NCI-H2171 treated with DMSO at 0.1 percent for 48 hours (cell line): ENCODE results near the gene CBY1.
"Not testable (repeated sequence)": the region's sequence is repeated elsewhere in the genome, so short reads cannot be mapped to it uniquely, and the experiment has no call there.

ENCODE experiments used
- DNase-seq: peaks from one replicate; lab custom pipeline; 2025; lab: John Stamatoyannopoulos, UW

CBY1 gene

DNA sequence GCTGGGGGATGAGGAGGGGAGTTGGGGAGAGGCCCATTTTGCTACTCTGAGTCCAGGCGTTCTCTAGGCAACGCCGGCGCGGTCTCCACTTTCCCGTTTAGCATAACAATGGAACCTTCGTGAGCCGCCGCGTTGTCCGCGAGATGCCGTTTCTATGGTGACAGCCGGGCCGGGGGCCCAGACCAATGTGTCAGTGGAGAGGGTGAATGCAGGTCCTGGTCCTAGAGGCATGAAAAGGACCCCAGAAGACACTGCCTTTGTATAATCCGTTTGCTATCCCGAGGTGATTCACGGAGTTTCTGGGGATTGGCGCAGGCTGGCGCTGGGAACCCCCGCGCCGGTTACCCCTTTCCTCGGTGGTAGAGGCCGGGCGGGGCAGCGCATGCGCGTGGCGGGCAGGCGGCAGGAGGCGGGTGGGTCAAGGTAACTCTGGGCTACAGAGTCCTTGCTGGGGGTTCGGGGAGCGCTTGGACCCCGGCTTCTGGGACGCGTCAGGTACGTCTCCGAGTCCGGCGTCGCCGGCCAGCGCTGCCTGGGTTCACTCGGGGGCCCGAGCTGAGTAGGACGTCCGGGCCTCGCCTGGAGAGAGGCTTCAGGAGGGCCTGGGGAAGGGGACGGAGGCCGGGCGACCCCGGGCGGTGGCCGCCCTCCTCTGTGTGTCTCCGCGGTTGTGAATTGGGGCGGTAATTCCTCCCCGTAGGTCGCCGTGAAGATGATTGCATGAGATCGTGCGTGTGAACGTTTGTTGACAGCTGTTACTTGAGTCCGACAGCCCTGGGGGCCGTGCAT, at the start of gene CBY1, which contains the start of gene FAM227A:
Gene CBY1 (plus strand): TSS at position 383 of the 789 bp plus-strand sequence. CDS start 11,417 bp downstream, outside the sequence.
Gene FAM227A (minus strand): TSS at position 137 of the 789 bp plus-strand sequence. CDS start 6,224 bp downstream, outside the sequence.
- DNase-seq = peak; percentile 92

DNA sequence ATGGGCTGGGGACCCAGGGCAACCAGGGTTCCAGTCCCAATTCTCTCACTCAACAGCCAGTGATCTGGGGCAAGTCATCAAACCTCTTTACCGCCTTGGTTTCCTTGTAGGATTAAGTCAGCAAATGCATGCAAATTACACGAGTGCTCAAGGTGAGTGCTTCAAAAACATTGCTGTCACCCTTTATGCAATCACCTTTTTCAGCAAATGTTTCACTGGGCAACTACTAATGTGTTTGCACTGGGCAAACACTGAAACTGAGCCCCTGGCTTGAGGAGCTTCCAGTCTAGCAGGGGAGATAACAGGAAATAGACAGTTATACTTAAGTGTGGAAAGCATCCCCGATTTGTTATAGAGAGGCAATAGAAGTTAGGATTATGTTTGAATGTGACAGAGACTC, 48.8 kb upstream of the CBY1 start:
- DNase-seq = no peak

DNA sequence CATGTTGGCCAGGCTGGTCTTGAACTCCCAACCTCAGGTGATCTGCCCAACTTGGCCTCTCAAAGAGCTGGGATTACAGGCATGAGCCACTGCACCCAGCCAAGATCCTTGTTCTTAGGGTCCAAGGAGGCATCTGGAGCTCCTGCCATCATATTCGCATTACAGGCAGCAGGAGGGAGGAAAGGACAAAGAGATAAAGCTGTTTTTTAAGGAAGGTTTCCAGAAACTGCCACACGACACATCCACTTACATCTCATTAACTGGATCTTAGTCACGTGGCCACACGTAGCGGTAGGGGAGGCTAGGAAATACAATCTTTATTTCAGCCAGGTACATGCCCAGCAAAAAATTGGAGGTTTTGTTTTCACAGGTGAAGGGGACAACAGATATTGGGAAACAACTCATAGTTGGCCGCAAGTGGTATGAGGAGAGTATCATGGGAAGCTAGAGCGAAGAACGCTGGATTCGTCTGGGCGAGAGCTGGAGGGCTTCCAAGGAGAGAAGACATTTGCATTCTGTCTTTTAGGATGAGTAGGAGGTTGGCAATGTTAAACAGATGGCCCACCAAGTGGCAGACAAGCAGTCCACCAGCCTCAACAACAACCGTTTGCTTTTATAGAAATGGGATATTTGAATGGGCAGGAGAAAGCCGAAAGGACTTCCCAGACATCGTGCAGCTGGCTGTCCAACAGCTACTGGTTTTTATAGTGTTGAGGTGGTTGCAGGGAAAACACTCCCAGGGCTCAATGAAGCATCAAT, 47.3 kb upstream of the CBY1 start:
- peak; percentile 81 for DNase-seq

DNA sequence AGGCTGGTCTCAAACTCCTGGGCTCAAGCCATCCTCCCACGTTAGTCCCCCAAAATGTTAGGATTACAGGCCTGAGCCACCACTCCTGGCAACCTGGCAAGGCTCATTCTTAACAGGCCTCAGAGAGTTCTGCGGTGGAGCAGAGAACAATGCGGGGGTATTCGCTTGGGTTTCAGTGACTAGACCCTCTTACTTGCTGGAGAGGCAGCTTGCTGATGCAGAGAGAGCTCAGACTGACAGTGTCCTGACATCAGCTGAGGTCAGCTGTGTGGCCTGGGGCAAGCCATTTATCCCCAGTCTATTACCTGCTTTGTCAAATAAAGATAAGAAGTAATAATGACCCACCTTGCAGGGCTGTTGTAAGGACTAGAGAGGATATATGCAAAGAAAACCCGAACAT, 46.2 kb upstream of the CBY1 start:
- DNase-seq = no peak

DNA sequence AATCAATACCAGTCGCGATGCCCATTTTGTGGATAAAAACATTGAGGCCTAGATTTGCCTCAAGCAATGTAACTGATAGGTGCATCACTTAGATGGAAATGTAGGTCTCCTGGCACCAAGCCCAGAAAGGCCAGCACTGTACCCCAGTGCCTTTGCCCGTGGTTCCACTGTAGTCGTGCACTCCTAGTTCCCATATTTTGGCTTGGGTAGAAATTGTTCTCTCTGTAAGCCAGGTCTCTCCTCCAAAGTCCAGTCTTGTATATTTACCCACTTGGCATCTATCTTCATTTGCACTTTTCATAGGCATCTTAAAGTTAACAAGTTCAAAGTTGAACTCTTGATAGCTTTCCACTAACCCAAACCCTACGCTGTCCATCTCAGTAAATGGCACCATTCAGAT, 44.9 kb upstream of the CBY1 start:
- DNase-seq = no peak

DNA sequence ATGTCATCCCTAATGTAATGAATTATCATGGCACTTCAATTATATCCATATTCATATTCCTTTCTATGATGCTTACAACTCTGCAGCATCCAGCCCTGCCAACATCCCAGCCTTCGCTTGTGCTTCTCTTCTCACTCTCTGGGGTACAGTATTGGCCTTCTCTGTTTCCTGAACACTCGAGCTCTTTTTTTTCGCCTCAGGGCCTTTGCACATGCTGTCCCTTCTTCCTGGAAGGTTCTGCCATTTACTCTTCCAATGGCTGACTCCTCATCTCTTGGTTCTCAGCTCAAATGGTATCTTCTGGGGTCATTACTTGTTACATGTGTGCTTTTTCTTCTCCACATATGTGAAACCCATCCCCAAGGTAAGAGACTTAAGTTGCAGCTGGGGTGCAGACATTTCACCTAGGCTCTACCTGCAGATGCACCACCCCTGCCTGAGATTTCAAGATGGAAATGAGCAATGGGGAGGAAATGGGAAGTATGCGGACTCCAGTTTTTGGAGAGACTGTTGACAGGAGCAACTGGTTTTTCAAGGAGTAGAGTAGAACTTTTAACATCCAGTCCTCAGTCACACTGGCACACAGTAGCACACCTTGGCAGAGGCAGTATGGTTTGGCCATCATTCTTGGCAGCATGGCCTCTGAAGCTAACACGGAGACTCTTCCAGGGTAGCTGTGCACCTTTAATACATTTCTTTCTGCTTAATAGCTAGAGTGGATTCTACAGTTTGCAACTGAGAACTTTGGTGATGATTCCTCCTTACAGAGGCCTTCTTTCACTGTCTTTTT, 44.0 kb upstream of the CBY1 start:
- no peak for DNase-seq

DNA sequence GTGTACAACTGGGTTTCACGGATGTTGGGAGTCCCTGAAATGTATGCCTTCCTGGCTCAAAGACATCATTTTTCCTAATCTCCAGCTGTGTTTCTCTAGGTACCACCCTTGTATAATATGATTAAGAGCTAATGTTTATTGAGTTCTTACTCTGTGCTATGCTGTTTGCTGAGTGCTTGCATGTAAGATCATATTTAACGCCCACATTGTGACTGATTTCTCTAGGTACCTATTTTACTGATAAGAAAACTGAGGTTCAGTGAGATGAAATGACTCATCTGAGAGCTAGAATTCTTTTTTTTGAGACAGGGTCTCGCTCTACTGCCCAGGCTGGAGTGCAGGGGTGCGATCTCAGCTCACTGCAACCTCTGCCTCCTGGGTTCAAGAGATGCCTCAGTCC, 42.9 kb upstream of the CBY1 start:
- no peak for DNase-seq

DNA sequence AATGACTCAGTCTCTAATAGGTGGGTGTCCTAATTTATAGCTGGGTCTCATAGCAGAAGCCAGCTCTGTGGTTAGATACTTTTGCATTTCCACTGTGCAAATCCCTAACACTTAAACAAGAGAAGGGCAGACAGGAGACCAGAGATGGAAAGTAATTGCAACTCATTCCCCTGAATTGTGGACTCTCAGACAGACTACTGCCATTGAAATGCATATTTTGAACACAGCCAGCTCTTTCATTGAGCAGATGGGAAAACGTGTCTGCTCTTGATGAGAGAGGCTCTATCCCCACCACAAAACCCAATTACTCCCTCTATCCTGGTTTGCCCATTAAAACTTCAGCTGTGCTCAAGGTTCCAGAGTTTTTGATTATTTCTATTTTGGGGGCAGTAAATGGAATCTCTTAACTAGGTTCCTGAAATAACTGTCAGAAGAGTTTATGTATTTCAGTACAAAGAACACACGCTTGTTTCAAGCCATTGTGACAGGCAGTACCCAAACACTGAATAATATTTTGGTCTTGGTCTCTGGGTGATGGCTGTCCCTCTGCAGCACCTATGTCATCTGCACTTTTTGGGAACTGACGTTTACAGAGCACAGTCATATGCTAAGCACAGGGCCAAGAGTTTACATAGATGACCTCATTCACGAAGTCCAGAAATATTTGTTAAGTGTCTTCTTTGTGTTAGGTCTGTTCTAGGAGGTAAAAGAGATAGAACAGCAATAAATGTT, 41.9 kb upstream of the CBY1 start:
- DNase-seq = no peak

DNA sequence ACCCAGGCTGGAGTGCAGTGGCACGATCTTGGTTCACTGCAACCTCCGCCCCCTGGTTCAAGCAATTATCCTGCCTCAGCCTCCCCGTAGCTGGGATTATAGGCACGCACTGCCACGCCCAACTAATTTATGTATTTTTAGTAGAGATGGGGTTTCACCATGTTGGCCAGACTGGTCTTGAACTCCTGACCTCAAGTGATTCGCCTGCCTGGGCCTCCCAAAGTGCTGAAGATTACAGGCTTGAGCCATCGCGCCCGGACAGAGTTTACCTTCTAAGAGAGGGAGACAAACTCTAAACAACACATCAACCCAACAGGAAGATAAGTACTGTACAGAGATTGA, 41.4 kb upstream of the CBY1 start:
- not testable (repeated sequence) for DNase-seq

DNA sequence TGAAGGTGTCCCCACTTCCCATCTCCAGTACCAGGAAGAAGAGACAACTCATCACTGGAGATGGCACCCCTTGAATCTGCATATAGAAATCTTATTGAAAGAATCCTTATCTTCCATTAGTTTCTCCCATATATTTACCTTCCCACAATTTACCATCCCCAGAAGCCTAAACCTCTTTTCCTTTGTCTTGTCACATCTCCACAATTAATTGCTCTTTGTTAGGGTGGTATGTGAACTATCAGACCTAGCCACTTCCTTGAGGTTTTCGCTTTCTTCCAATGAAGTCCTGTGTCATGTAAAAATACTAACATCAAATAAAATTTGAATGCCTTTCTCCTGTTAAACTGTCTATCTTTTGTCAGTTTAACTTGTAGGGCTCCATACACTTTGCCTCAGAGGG, 38.2 kb upstream of the CBY1 start:
- no peak for DNase-seq

DNA sequence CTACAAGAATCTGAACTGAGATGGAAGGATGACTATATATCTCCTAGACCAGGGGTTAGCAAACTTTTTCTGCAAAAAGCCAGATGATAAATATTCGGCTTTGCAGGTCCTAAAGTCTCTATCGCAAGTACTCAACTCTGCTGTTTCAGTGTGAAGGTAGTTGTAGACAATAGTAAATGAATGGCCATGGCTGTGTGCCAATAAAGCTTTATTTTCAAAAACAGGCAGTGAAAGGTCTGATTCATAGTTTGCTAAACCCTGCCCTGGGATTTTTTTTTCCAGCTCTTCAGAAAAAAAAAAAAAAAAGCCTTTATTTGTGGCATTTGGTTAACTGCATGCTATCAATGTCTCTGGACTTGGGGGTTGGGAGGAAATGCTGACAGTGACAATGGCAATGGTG, 37.8 kb upstream of the CBY1 start:
- no peak for DNase-seq

DNA sequence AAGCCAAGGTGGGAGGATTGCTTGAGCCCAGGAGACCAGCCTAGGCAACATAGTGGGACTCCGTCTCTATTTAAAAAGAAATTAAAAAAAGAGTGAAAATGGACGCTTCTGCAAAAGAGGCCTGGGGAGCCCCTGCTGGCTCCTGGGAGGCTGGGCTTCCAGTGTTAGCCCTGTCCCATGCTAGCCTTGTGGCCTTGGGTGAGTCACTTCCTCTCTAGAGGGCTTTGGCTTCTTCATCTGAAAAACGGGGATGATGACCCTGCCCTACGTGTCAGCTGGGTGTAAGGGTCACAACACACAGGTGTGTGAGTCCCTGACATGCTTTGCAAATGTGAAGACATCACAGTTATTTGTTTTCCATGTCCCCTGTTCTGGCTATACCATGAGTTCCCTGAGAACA, 33.1 kb upstream of the CBY1 start:
- DNase-seq = no peak

DNA sequence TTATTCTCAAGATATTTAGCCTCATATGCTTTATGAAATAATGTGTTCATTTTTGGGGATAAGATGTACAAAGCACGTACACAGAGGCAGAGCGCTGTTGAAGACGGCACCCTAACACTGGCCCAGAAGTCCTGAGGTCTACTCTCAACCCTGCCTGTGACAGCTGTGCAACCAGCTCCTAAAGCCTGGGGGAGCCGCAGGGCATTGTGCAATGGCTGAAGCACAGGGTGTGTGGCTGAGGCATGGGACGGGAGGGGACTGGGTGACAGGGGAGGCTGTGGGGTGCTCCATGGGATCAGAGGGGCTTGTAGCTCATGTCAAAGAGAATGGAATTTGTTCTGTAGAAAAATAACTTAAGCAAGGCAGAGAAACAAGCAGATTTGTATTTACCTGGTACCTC, 28.0 kb upstream of the CBY1 start:
- no peak for DNase-seq

DNA sequence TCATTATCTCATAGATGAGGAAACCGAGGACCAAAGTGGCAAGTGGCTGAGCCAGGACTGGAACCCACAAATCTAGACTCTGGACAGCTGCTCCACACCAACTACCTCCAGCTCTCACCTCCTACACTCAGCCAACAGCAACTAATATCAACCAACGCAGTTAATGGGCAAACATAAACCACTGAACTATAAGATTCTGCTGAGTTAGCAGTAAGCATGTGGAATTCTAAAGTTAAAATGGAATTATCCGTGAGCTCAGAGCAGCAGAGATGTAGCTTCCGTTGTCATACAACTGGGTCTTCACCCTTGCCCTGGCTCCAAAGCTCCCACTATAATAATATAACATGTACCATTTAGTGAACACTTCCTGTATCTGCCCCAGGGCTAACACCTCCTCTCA, 27.3 kb upstream of the CBY1 start:
- no peak for DNase-seq

DNA sequence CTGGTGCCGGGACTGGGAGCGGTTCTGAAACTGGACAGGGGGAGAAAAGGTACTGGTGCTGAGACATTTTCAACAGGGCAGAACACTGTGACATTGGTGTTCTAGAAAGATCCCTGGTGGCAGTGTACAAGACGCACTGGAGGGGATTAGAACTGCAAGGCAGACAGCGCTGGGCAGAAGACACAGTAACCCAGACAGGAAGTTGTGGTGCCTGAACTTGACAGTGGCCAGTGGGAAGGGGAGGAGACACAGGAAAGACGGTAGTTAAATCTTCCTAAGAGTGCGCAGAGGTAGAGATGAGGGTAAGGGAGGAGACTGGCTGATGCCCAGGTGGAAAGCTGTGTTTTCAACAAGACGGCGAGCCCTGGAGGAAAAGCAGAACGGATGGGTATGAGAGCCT, 24.7 kb upstream of the CBY1 start:
- no peak for DNase-seq

DNA sequence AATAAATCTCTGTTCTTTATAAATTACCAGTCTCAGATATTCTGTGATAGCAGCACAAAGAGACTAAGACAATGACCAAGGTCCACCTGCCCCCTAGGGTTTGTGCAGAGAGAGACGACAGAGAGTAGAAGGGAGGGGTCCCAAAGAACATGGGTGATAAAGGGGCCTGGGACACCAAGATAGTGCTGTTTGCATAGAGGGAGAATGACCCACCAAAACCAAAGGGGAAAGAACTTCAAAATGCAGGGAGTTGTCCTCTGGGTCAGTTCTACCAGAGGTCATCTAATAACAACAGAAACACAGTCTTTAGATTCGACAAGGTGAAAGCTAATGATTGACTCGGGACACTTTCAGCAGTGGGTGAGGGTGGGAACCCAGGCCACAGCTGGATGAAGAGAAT, 23.9 kb upstream of the CBY1 start:
- DNase-seq = no peak

DNA sequence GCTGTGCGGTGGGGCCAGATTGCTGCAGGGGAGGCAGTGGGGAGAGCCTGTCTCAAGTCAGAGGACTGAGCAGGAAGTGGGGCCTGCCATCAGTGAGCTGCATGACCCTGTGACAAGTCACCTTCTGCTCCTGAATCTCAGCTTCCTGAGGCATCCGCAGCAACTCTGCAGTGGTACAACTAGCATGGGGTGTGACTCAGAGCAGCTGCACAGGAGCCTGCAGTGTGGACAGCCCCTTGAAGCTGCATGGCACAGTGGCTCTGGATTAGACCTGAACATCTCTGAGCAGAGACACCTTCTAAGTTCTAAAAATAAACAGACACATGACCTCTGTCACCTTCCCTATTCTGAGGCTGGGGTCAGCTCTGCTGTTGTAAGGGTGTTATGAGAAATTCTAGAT, 18.2 kb upstream of the CBY1 start:
- DNase-seq = no peak

DNA sequence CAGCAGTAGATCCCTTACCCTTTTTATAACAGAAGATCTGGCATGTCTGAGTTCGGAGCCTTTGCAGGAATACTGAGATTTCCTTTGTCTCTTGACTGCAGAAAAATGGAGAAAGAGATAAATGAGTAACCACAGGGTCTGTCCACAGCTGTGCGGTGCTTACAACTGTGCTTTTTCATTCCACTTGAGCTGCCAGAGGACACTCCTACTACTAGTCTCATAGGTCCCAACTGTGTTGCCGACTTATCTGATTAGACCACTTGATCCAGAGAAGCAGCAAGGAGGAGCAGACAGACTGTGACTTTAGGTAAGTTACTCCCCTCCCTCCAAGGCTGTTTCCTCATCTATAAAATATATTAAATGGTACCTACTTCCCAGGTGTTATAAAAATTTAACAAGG, 17.7 kb upstream of the CBY1 start:
- DNase-seq = no peak

DNA sequence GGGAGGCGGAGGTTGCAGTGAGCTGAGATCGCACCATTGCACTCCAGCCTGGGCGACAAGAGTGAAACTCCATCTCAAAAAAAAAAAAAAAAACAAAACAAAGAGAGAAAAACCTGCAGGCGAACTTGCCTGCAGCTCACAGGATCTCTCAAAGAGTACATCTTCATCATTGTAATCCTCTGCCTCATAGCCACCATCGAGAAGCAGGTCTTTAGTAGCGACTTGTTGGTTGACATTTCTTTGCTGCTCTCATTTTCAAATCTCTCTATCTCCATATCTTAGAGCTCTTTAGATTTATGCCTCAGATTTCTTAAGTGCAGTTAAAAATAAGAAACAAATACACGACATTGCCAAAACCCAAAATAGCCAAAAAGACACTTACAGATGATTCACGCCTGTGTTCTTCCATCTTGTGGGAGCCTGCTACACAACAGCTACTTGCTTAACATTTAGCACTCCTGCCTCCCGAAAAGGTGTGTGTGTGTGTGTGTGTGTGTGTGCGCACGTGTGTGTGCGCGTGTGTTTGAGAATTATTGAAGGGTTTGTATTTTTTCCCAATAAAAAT, 14.9 kb upstream of the CBY1 start:
- DNase-seq = no peak

DNA sequence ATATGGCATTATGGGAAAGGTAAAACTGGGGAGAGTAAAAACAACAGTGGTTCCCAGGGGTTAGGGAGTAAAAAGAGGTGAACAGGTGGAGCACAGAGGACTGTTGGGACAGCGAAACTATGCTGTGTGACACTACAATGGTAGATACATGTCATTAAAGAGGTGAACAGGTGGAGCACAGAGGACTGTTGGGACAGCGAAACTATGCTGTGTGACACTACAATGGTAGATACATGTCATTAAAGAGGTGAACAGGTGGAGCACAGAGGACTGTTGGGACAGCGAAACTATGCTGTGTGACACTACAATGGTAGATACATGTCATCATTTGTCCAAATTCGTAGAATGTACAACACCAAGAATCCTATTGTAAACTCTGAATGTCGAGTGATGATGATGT, 12.2 kb upstream of the CBY1 start:
- not testable (repeated sequence) for DNase-seq

DNA sequence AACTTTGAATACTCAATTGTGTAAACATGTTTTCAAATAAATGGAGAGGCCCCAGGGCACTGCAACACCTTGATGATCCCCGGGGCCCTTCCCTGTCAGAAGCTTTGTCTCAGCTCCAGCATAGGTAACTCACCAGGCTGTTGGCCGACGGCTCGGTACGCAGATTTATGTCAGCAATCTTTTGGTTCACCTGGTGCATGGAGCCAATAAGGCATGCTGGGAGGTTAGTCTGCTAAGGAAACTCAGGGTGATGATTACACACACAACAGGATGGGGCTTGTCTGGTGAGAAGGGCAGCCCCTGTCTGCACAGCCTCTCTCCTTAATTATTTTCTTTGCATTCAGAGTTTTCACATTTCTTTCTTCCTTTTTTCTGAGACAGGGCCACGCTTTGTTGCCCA, 11.0 kb upstream of the CBY1 start:
- no peak for DNase-seq
